HG03439 (cell line): ENCODE measurements around the gene CYSRT1.

ENCODE experiments used
- ATAC-seq: cut with Tn5 transposase; IDR thresholded peaks from one replicate; pipeline ENCODE4 v1.9.1; 2021; ENCODE audit warnings: mild to moderate bottlenecking, moderate library complexity; ENCODE audit not compliant: unreplicated experiment

The CYSRT1 gene

DNA sequence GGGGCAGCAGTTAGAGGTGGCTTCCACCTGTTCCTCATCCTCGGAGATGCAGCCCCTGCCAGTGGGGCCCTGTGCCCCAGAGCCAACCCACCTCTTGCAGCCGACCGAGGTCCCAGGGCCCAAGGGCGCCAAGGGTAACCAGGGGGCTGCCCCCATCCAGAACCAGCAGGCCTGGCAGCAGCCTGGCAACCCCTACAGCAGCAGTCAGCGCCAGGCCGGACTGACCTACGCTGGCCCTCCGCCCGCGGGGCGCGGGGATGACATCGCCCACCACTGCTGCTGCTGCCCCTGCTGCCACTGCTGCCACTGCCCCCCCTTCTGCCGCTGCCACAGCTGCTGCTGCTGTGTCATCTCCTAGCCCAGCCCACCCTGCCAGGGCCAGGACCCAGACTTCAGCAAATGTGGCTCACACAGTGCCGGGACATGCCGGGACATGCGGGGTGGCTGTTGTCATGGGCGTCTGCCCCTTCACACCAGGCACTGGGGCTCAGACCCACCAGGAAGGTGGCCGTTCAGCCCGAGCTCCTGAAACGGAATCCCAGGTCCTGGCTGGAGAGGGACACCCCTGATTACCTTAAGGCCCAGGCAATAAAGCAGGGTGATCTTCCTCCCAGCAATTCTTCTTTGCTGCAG is 841 bp downstream of the CYSRT1 start:
- ATAC-seq = no peak

DNA sequence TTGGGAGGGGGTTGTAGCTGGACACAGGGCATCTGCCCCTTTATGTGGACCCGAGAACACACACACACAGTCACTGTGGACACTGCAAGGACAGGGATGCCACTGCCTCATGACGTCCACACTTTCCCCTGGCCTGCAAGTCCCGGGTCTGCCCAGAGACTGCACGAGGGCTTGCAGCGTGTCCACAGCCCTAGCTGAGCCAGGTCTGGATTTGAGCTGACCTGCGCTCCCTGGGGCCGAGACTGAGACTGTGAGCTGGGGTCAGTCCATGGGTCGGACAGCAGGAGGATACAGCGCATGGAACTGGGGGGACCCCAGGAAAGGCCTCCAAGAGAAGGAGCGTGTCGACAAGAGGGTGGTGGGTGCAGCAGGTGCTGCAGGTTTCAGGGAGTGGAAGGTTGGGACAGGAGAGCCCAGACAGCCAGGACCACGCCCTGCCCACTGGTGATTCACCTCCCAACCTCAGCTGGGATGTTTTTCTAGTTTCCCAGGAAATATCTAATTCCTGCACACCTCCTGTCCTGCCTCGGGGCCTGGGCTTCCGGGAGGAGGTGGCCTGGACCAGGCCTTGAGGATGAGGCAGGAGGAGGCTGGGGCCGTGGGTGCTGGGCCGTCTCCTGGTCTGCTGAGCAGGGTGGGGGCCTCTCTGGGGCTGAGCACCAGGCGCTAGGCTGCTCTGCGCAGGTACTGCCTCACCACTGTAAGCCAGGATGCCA is 1.5 kb downstream of the CYSRT1 start:
- no peak for ATAC-seq

DNA sequence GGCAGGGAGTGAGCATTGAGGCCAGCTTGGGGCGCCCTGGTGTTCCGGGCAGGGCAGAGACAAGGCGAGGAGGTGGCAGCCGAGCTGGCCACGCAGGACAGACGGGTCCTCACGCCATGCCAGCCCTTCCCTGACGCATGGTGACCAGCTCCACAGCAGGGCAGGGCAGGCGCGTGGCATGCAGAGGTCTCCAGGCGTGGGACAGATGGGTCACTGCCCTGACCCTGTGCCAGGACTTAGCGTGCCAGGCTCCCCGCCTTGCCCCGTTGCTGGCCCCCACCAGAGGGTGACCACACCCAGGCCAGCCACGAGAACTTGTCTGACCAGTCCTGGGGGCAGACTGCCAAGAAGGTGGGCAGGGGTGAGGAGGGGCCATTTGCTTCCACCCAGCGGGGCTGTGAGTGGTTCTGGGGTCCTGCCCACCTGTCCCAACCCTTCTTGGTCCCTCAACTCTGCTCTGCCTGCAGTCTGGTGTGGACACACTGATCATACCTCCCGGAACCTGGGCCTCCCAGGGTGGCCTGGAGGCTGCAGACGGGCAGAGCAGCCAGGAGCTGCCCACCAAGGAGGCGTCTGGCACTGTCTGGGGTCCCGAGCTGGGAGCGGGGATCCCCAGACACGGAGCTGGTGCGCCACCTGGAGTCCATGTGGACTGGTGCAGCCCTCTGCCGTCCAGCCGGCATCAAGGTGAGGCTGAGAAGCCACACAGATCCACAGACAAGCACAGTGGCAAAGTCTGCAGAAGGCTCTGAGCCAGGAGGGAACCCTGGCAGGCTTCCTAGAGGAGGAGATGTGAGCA is 2.3 kb downstream of the CYSRT1 start, which contains the start of gene RNF224:
RNF224 (plus strand) TSS at position 449 of the 799 bp plus-strand sequence. CDS start 834 bp downstream, outside the sequence.
- no peak for ATAC-seq

- ATAC-seq = no peak
These were observed 3.0 kb downstream of the CYSRT1 start for GRCh38 chr9:137227853-137228505.

DNA sequence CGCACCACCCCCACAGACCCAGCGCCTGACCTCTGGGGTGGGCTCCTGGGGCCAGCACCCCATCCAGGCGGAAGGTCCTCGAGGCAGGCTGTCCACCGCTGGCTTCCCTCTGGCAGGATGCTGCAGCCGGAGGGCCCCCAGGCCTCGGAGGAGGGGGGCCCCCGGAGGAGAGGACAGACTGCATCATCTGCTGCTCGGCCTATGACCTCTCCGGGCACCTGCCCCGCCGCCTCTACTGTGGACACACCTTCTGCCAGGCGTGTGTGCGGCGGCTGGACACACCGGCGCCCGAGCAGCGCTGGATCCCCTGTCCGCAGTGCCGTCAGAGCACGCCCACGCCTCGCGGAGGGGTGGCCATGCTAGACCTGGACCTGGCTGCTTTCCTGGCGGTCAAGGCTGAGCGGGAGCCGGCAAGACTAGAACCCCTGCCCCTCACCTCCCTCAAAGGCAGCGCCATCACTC is 3.6 kb downstream of the CYSRT1 start:
- ATAC-seq = no peak

DNA sequence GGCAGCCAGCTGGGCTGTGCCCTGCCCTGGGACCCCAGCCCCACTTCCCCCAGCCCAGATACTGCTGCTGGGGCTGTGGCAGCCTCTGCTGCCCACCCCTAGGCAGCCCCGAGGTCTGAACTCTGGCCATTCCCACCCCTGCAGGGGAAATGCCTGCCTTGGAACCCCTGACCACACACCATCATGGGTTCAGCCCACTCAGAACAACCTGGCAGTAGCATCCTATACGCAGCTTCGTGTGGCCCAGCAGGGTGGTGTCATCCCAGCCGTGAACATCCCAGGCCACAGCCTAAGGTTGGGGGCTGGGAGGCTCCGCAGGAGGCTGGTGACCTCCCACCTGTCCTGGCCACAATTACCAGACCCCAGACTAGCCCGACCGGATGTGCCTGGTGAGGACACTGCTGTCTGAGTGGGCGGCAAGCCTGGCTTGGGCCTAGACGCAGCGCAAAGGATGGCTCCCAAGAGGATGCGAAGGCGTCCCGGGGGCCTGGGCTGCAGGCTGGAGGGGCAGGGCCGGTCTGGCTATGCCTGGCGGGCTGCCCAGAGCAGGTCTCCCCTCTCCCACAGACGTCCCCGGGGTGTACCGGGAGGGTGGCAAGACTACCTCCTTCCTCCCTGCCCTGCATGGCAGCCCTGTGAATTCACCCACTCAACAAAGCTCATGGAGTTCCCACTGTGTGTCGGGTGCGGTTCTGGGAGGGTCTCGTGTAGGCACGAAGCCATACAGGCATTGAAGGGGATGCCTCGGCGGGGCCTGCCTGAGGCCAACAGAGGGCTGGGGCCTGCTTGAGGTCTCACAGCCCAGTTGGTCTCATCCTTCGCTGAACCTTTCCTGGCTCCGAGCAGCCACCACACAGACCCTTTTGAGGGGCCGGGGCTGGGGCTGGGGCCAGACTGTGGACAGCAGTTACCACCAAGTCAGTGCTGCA is 4.3 kb downstream of the CYSRT1 start:
- no peak for ATAC-seq

- ATAC-seq = no peak
These were observed 5.1 kb downstream of the CYSRT1 start for GRCh38 chr9:137229903-137230704.

DNA sequence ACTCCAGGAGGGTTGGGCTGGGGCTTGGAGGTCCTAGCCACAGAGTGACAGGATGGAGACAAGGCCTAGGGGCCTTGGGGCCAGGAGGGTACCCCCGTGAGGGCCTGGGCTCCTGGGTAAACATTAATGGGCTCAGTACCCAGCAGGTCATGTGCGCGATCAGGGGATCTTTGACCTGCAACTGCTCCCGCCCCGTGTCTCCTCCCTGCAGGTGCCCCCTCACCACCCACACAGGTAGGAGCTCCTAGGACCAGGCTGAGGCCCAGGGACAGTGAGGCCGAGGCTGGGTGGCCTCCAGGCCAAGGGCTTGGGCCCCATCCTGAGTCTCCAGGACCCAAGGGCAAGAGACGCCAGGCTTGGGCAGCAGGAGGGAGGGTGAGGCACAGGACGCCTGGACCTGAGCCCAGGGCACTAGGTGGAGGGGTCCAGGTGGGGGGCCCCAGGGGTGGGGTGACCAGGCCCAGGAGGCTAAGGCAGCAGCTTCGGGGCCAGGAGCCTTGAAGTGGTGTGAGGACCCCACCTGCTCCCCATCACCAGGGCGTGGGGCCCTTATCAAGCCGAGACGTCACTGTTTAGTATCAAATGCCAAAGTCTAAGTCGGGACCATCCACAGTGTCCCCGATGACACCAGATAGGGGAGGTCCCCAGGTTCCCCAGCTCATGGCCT is 5.9 kb downstream of the CYSRT1 start, which contains the start of gene SLC34A3:
SLC34A3 (plus strand) TSS at position 197 of the 667 bp plus-strand sequence. CDS start 802 bp downstream, outside the sequence.
- no peak for ATAC-seq

- ATAC-seq = no peak
These were observed 6.5 kb downstream of the CYSRT1 start for GRCh38 chr9:137231372-137232039.

DNA sequence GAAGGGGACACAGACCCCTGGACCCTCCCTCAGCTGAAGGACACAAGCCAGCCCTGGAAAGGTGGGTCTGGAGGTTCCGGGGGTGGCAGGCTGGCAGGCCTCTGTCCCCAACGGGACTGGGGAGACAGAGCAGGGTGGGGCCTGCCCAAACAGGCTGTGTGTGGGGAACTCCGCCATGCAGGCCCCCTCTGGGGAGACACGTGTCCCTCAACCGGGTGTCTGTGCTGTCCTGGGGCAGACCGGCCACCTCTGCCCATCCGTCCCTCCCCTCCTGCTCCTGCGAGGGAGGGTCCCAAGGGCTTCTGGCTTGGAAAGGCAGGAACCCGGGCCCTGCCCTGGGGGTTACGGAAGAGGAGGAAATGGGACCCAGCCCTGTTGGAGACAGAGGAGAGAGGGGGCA is 7.1 kb downstream of the CYSRT1 start:
- ATAC-seq = no peak

DNA sequence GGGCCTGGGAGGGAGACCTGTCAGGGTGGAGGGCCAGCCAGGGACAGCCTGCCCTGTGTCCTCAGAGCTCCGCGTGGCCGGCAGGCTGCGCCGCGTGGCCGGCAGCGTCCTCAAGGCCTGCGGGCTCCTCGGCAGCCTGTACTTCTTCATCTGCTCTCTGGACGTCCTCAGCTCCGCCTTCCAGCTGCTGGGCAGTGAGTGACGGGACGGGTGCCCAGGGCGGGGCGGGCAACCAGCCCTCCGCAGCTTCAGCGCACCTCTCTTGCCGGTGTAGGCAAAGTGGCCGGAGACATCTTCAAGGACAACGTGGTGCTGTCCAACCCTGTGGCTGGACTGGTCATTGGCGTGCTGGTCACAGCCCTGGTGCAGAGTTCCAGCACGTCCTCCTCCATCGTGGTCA is 7.5 kb downstream of the CYSRT1 start:
- ATAC-seq = no peak

DNA sequence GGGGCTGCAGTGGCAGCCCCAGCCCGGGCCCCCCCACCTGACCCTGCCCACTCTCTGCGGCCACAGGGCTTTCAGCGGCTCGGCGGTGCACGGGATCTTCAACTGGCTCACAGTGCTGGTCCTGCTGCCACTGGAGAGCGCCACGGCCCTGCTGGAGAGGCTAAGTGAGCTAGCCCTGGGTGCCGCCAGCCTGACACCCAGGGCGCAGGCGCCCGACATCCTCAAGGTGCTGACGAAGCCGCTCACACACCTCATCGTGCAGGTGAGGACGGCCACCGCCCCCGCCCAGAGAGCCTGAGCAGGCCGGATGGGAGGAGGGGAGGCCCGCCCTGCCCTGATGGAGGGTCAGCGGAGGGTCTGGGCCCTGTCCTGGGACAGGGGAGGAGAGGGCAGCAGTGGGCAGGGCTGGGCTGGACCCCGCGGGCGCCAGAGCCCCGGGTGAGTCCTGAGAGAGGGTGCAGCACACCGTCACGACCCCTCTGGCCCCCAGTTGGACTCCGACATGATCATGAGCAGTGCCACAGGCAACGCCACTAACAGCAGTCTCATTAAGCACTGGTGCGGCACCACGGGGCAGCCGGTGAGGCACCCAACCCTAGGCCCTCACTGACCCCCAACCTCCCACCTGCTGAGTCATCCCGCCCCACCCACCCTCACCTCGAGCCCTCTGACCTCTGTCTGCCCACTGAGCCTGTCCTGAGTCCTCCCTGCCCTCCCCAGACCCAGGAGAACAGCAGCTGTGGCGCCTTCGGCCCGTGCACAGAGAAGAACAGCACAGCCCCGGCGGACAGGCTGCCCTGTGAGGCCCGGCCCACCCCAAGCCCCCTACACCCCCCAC is 8.4 kb downstream of the CYSRT1 start:
- no peak for ATAC-seq

DNA sequence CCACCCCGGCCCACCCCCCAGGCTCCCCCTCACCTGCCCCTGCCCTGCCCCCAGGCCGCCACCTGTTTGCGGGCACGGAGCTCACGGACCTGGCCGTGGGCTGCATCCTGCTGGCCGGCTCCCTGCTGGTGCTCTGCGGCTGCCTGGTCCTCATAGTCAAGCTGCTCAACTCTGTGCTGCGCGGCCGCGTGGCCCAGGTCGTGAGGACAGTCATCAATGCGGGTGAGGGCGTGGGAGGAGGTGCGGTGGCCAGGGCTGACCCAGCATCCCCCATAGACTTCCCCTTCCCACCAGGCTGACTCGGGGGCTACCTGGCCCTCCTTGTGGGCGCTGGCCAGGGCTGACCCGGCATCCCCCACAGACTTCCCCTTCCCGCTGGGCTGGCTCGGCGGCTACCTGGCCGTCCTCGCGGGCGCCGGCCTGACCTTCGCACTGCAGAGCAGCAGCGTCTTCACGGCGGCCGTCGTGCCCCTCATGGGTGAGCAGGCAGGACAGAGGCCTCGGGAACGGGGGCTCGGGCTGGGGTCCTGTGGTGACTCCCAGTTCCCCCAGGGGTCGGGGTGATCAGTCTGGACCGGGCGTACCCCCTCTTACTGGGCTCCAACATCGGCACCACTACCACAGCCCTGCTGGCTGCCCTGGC is 9.2 kb downstream of the CYSRT1 start:
- no peak for ATAC-seq

DNA sequence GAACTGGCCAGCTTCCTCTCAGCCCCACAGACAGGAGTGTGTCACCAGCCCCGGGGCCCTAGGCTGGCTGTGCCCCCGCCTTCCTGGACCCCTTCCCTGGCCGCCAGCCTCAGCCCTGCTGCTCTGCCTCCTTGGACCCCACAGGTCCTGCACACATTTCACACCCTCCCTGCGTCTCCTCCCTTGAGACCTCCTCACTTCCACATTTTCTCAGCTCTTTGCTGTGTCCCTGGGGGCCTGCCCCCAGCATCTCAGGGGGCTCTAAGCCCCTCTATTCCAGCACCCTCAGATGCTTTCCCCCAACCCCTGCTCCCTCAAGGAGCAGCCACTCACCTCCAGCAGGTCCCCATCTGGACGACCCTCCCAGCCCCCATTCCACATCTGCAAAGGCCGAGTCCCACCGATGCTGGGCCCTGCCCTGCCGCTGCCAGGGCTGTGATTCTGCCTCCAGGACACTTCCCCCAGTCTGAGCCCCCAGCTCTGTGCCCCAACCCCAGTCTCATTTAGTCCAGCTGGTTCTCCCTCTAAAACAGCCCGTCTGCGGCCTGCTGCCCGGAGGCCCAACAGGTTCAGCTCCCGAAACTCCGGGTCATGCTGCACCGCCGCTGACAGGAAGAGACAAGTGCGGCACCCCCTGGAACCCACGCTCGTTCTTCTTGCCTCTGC is 9.9 kb downstream of the CYSRT1 start:
- ATAC-seq = no peak

GRCh38 chr9:137235424-137236237 is 10.7 kb downstream of the CYSRT1 start:
- ATAC-seq = no peak
